Karpas-422 (cell line): Measurements from ENCODE around the gene CST7. TPM values are rescaled to one million over a fixed set of nuclear protein-coding genes. Genes with fewer than 3 reads are reported as not detected.

Experiments used
- DNase-seq: peaks from one replicate; pipeline ENCODE4 v3.0.0-alpha.2; 2015
- H2AFZ ChIP-seq: fragments of 200-600 bp; sonication (generic); 2 replicates; pipeline ENCODE4 v1.6.1; 2014; ENCODE audit warnings: antibody characterized with exemption, low read length, mixed read lengths
- H3K27ac ChIP-seq: fragments of 200-600 bp; sonication (generic); 2 replicates; pipeline ENCODE4 v1.5.1; 2014; ENCODE audit warnings: mild to moderate bottlenecking, low read length, moderate library complexity
- H3K27me3 ChIP-seq: fragments of 200-600 bp; sonication (generic); 2 replicates; pipeline ENCODE4 v1.6.1; 2014; ENCODE audit warnings: low read length, mixed read lengths
- H3K36me3 ChIP-seq: fragments of 200-600 bp; sonication (generic); 2 replicates; pipeline ENCODE4 v1.6.1; 2014; ENCODE audit warnings: low read length, mixed read lengths; ENCODE audit not compliant: insufficient read depth
- H3K4me1 ChIP-seq: fragments of 200-600 bp; sonication (generic); 2 replicates; pipeline ENCODE4 v1.6.1; 2014; ENCODE audit warnings: mild to moderate bottlenecking, low read length, mixed read lengths
- H3K4me2 ChIP-seq: fragments of 200-600 bp; sonication (generic); 2 replicates; pipeline ENCODE4 v1.6.1; 2014; ENCODE audit warnings: low read length, low read depth, mild to moderate bottlenecking; ENCODE audit not compliant: poor library complexity, severe bottlenecking
- H3K4me3 ChIP-seq: fragments of 200-600 bp; sonication (generic); 2 replicates; pipeline ENCODE4 v1.5.1; 2014; ENCODE audit warnings: mild to moderate bottlenecking, antibody characterized with exemption, low read length, mixed read lengths
- H3K79me2 ChIP-seq: fragments of 200-600 bp; sonication (generic); 2 replicates; pipeline ENCODE4 v1.6.1; 2014; ENCODE audit warnings: mild to moderate bottlenecking, low read length, mixed read lengths
- H3K9ac ChIP-seq: fragments of 200-600 bp; sonication (generic); 2 replicates; pipeline ENCODE4 v1.6.0; 2014; ENCODE audit warnings: low read length
- H3K9me2 ChIP-seq: fragments of 200-600 bp; sonication (generic), shearing (Covaris generic); replicated peaks from 2 replicates; pipeline ENCODE4 v1.6.0; 2014; ENCODE audit warnings: mild to moderate bottlenecking, low read length, moderate library complexity; ENCODE audit not compliant: insufficient read depth
- H3K9me3 ChIP-seq: fragments of 300-700, 200-600 bp; sonication (generic); 2 replicates; pipeline ENCODE4 v1.6.1; 2014; ENCODE audit warnings: low read length, mixed read lengths
- H4K20me1 ChIP-seq: fragments of 200-600 bp; sonication (generic); 2 replicates; pipeline ENCODE4 v1.6.1; 2014; ENCODE audit warnings: mild to moderate bottlenecking, antibody characterized with exemption, low read length, low read depth; ENCODE audit not compliant: insufficient read depth
- total RNA-seq: library from RNA; depleted of rRNA; stranded (reverse); fragments of >200 nt; shearing (Covaris generic); gene quantifications from 2 replicates; pipeline ENCODE4 v1.2.3, GENCODE V29; 2014; ENCODE audit warnings: low replicate concordance

CST7 gene
- total RNA-seq, 1 experiment from 2014 or later, result not detected

GRCh38 chr20:24979036-24979960 lies 30.2 kb downstream of the CST7 start:
- H3K4me2 ChIP-seq, result no peak overlapping the region
- H3K36me3 ChIP-seq, result peaks cover 96% of the 10 kb centered on the region
- DNase-seq, result no peak
- peaks cover 12% of the 10 kb centered on the region; the same call in 1 of the 2 replicates for H3K9me3 ChIP-seq
- no peak overlapping the region for H3K4me3 ChIP-seq
- H4K20me1 ChIP-seq, result no peaks in the 10 kb centered on the region
- no peaks in the 10 kb centered on the region for H3K4me1 ChIP-seq
- H3K9ac ChIP-seq, result no peak overlapping the region
- H3K27me3 ChIP-seq, result no peaks in the 10 kb centered on the region
- no peak overlapping the region for H3K27ac ChIP-seq
- no peaks in the 10 kb centered on the region for H3K9me2 ChIP-seq
- no peak overlapping the region for H2AFZ ChIP-seq
- peaks cover 97% of the 10 kb centered on the region for H3K79me2 ChIP-seq

- no peak overlapping the region for H3K27ac ChIP-seq
- H3K4me2 ChIP-seq, result no peak overlapping the region
- H3K4me3 ChIP-seq, result no peak overlapping the region
- no peaks in the 10 kb centered on the region for H3K4me1 ChIP-seq
- no peak for DNase-seq
- H3K27me3 ChIP-seq, result no peaks in the 10 kb centered on the region
- H3K9ac ChIP-seq, result no peak overlapping the region
- peaks cover 10% of the 10 kb centered on the region; the same call in 1 of the 2 replicates for H3K9me3 ChIP-seq
- no peaks in the 10 kb centered on the region for H3K9me2 ChIP-seq
- H3K79me2 ChIP-seq, result peaks cover 98% of the 10 kb centered on the region
- no peak overlapping the region for H2AFZ ChIP-seq
- H3K36me3 ChIP-seq, result peaks cover 90% of the 10 kb centered on the region
- H4K20me1 ChIP-seq, result no peaks in the 10 kb centered on the region
Observed at GRCh38 chr20:24980291-24981053, 31.4 kb downstream of the CST7 start.

GRCh38 chr20:24981282-24981681 lies 32.2 kb downstream of the CST7 start:
- Histone ChIP-seq H3K9me2 (no peaks in the 10 kb centered on the region), H3K27me3 (no peaks in the 10 kb centered on the region), H3K27ac (no peak overlapping the region), H3K9me3 (peaks cover 7% of the 10 kb centered on the region; the same call in 1 of the 2 replicates), H4K20me1 (no peaks in the 10 kb centered on the region), H3K4me1 (no peaks in the 10 kb centered on the region), H2AFZ (no peak overlapping the region), H3K79me2 (peaks cover 98% of the 10 kb centered on the region), H3K36me3 (peaks cover 82% of the 10 kb centered on the region), H3K4me3 (no peak overlapping the region), H3K9ac (no peak overlapping the region), H3K4me2 (no peak overlapping the region)
- DNase-seq, result no peak

- peaks cover 77% of the 10 kb centered on the region for H3K36me3 ChIP-seq
Observed at GRCh38 chr20:24981790-24982189, 32.7 kb downstream of the CST7 start.

GRCh38 chr20:24983896-24984295 lies 34.8 kb downstream of the CST7 start:
- peaks cover 10% of the 10 kb centered on the region for H3K4me1 ChIP-seq
- no peak overlapping the region for H2AFZ ChIP-seq
- H3K4me2 ChIP-seq, result no peak overlapping the region
- H3K36me3 ChIP-seq, result peaks cover 56% of the 10 kb centered on the region
- H4K20me1 ChIP-seq, result no peaks in the 10 kb centered on the region
- peaks cover 7% of the 10 kb centered on the region; the same call in 1 of the 2 replicates for H3K9me3 ChIP-seq
- no peaks in the 10 kb centered on the region for H3K27me3 ChIP-seq
- no peak overlapping the region for H3K9ac ChIP-seq
- H3K4me3 ChIP-seq, result no peak overlapping the region
- H3K27ac ChIP-seq, result no peak overlapping the region
- H3K79me2 ChIP-seq, result peaks cover 99% of the 10 kb centered on the region
- H3K9me2 ChIP-seq, result no peaks in the 10 kb centered on the region
- no peak for DNase-seq

More at GRCh38 chr20:24981790-24982189, 32.7 kb downstream of the CST7 start:
- Histone ChIP-seq H4K20me1 (no peaks in the 10 kb centered on the region), H3K9ac (no peak overlapping the region), H3K27me3 (no peaks in the 10 kb centered on the region), H3K4me3 (no peak overlapping the region), H3K27ac (no peak overlapping the region), H3K4me2 (no peak overlapping the region), H3K4me1 (no peaks in the 10 kb centered on the region), H3K9me2 (no peaks in the 10 kb centered on the region), H2AFZ (no peak overlapping the region), H3K9me3 (peaks cover 7% of the 10 kb centered on the region; the same call in 1 of the 2 replicates), H3K79me2 (peaks cover 98% of the 10 kb centered on the region)
- no peak for DNase-seq

- no peak overlapping the region for H3K4me3 ChIP-seq
- no peaks in the 10 kb centered on the region for H3K9me2 ChIP-seq
- no peak overlapping the region for H3K4me2 ChIP-seq
- H3K36me3 ChIP-seq, result peaks cover 44% of the 10 kb centered on the region
- H3K9me3 ChIP-seq, result peaks cover 2% of the 10 kb centered on the region; the same call in 1 of the 2 replicates
- peaks cover 18% of the 10 kb centered on the region for H3K4me1 ChIP-seq
- no peak overlapping the region for H2AFZ ChIP-seq
- no peak for DNase-seq
- H3K27ac ChIP-seq, result no peak overlapping the region
- H3K79me2 ChIP-seq, result peaks cover 99% of the 10 kb centered on the region
- no peaks in the 10 kb centered on the region for H3K27me3 ChIP-seq
- no peak overlapping the region for H3K9ac ChIP-seq
- no peaks in the 10 kb centered on the region for H4K20me1 ChIP-seq
Observed at GRCh38 chr20:24984961-24985640, 36.0 kb downstream of the CST7 start.

GRCh38 chr20:24985802-24986201 lies 36.7 kb downstream of the CST7 start:
- no peak for DNase-seq
- Histone ChIP-seq H3K27me3 (no peaks in the 10 kb centered on the region), H3K4me1 (peaks cover 25% of the 10 kb centered on the region), H3K27ac (no peak overlapping the region), H4K20me1 (no peaks in the 10 kb centered on the region), H3K36me3 (peaks cover 37% of the 10 kb centered on the region), H3K9me2 (no peaks in the 10 kb centered on the region), H3K4me2 (no peak overlapping the region), H3K79me2 (peaks cover 99% of the 10 kb centered on the region), H2AFZ (no peak overlapping the region), H3K4me3 (no peak overlapping the region), H3K9me3 (no peaks in the 10 kb centered on the region; the same call in 1 of the 2 replicates), H3K9ac (no peak overlapping the region)
